Measurements from ENCODE around the gene SHD. TPM values are rescaled to one million over a fixed set of nuclear protein-coding genes. Genes with fewer than 3 reads are reported as not detected.

The SHD gene
- total and polyA plus RNA-seq, 9 of the 15 experiments (the other 6 are each of a cell fraction or from before 2014, with no cell fraction given): 0.05 to 0.62 (median 0.15) TPM; not detected in 5

- POLR2A ChIA-PET: no interaction called here
- Histone ChIP-seq H3K27me3 (ENCODE audit: control insufficient read depth in 2 of 2, insufficient read depth in 2 of 2, low read length in 2 of 2) (peaks cover 0 to 3% of the 10 kb centered on the region in 2 experiments; a peak in 1 of 5 replicates), H3K36me3 (ENCODE audit: control insufficient read depth, insufficient read depth, low read length) (no peaks in the 10 kb centered on the region), H3K4me1 (replicated peaks in 1 of 2; ENCODE audit: control insufficient read depth in 2 of 2, insufficient read depth in 2 of 2, low read length in 2 of 2) (peaks cover 4 to 25% of the 10 kb centered on the region in 2 experiments), H3K9me1 (ENCODE audit: control insufficient read depth, insufficient read depth, low read length) (no peaks in the 10 kb centered on the region), H2AFZ (ENCODE audit: low read depth, low read length) (peak overlapping the region; percentile 98), H3K27ac (ENCODE audit: extremely low read depth, low read depth, low read length) (peak overlapping the region; percentile 70), H3K9ac (ENCODE audit: insufficient read depth in 1 of 2, low read depth in 2 of 2, low read length in 2 of 2) (peak overlapping the region; percentile 36 to 74; a peak in 3 of 4 replicates), H3K79me2 (ENCODE audit: control insufficient read depth, insufficient read depth, low read length) (no peaks in the 10 kb centered on the region), H4K20me1 (replicated peaks; ENCODE audit: control insufficient read depth, insufficient read depth, low read length) (no peaks in the 10 kb centered on the region), H3K9me3 (replicated peaks; ENCODE audit: control insufficient read depth, insufficient read depth, low read depth, low read length) (no peaks in the 10 kb centered on the region), H3K4me2 (ENCODE audit: insufficient read depth, low read length) (peak overlapping the region; percentile 82), H3K4me3 (peak overlapping the region; percentile 20; the same call in 1 of the 2 replicates)
- in situ Hi-C loops (cut with MboI): no loop called here
- no TSS peak for BruUV-seq (replicated peaks)
- intact Hi-C loops (cut with micrococcal nuclease): no loop called here
- 3% methylated on average over 22 of the region's 22 CpGs for WGBS (ENCODE audit: insufficient coverage, low coverage, missing lambda C conversion rate)
- FAIRE-seq (peak; percentile 99), DNase-seq (ENCODE audit: extremely low read depth in 1 of 4, low spot score in 3 of 4) (peak; percentile 90 to 97 (median 96)), ATAC-seq (peak; percentile 96)
- CTCF ChIA-PET (ENCODE audit: low intra/inter-chr PET ratio): no interaction called here
- TF ChIP-seq PHF20 (IDR thresholded peaks at IDR 0.05; ENCODE audit: partially characterized antibody) (peak; percentile 61), ESRRA (IDR thresholded peaks at IDR 0.05; ENCODE audit: borderline replicate concordance, low read depth) (peak; percentile 79), E2F6 (IDR thresholded peaks at IDR 0.05; ENCODE audit: borderline replicate concordance in 1 of 2, extremely low read depth in 1 of 2, insufficient read depth in 1 of 2, insufficient read length in 1 of 2, low read depth in 1 of 2, low read length in 1 of 2, poor library complexity in 1 of 2, severe bottlenecking in 1 of 2) (peak; percentile 74 to 83), NBN (IDR thresholded peaks at IDR 0.05; ENCODE audit: low read depth) (0 out of 2 replicates have a peak, but pooled peaks have one; percentile 40), HNRNPK (IDR thresholded peaks at IDR 0.05; ENCODE audit: low read depth, low read length, poor library complexity, severe bottlenecking) (no peak), PKNOX1 (IDR thresholded peaks at IDR 0.05) (peak; percentile 46), ETV6 (IDR thresholded peaks at IDR 0.05; ENCODE audit: borderline replicate concordance in 1 of 2, low read depth in 2 of 2, low read length in 1 of 2) (no peak), ETV6 (CRISPR knock-in tag; IDR thresholded peaks at IDR 0.05; ENCODE audit: borderline replicate concordance) (no peak), POLR2G (IDR thresholded peaks at IDR 0.05; ENCODE audit: low read depth, low read length) (peak; percentile 79), KAT2B (IDR thresholded peaks at IDR 0.05; ENCODE audit: low read depth, low read length) (no peak), ZKSCAN3 (CRISPR knock-in tag; IDR thresholded peaks at IDR 0.05) (no peak), TAF1 (IDR thresholded peaks at IDR 0.05; ENCODE audit: control insufficient read depth, extremely low read depth, insufficient read depth, low read length, severe bottlenecking) (peak; percentile 77), ZNF274 (IDR thresholded peaks at IDR 0.05; ENCODE audit: borderline replicate concordance, low read depth, low read length) (no peak), NFIX (CRISPR knock-in tag; IDR thresholded peaks at IDR 0.05; ENCODE audit: low read depth) (no peak), EHMT2 (IDR thresholded peaks at IDR 0.05) (no peak), ZNF146 (CRISPR knock-in tag; IDR thresholded peaks at IDR 0.05; ENCODE audit: unreplicated experiment) (no peak), FOXJ3 (CRISPR knock-in tag; IDR thresholded peaks at IDR 0.05) (no peak)
- TF ChIP-seq, protein P1, sequence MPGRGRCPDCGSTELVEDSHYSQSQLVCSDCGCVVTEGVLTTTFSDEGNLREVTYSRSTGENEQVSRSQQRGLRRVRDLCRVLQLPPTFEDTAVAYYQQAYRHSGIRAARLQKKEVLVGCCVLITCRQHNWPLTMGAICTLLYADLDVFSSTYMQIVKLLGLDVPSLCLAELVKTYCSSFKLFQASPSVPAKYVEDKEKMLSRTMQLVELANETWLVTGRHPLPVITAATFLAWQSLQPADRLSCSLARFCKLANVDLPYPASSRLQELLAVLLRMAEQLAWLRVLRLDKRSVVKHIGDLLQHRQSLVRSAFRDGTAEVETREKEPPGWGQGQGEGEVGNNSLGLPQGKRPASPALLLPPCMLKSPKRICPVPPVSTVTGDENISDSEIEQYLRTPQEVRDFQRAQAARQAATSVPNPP (IDR thresholded peaks at IDR 0.05; ENCODE audit: borderline replicate concordance, insufficient read depth, insufficient read length): no peak
Observed at GRCh38 chr19:4310247-4311121, 31.4 kb downstream of the SHD start.
